GM12874 (cell line): Measurements from ENCODE around the gene EHBP1L1.

Experiments used
- CTCF ChIP-seq: IDR thresholded peaks from 2 replicates; pipeline ENCODE4 v1.5.1; 2011; ENCODE audit warnings: low read depth, mild to moderate bottlenecking, control low read depth, low read length, moderate library complexity; ENCODE audit not compliant: insufficient read depth

EHBP1L1 gene

GRCh38 chr11:65609229-65609628 lies 33.4 kb downstream of the EHBP1L1 start:
- no peak for TF ChIP-seq CTCF

DNA sequence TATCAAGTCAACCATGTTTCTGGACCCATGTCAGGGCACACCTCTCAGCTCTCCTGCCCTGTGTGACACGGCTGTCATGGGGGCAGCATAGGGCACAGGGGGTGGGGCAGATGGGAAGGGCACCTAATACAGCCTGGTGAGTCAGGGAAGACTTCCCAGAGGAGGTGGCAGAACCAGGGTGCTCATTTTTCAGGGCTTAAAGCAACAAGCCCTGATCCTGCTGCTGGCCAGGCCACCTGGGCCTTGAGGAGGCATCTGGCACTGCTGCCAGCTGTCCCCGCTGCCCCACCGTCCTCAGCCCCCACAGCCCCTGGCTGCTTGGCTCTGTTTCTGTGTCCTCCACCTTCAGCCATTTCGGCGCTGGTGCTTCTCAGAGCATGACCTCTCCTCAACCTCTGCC lies 33.8 kb downstream of the EHBP1L1 start:
- no peak for TF ChIP-seq CTCF

GRCh38 chr11:65610404-65610803 lies 34.6 kb downstream of the EHBP1L1 start:
- TF ChIP-seq CTCF = no peak

DNA sequence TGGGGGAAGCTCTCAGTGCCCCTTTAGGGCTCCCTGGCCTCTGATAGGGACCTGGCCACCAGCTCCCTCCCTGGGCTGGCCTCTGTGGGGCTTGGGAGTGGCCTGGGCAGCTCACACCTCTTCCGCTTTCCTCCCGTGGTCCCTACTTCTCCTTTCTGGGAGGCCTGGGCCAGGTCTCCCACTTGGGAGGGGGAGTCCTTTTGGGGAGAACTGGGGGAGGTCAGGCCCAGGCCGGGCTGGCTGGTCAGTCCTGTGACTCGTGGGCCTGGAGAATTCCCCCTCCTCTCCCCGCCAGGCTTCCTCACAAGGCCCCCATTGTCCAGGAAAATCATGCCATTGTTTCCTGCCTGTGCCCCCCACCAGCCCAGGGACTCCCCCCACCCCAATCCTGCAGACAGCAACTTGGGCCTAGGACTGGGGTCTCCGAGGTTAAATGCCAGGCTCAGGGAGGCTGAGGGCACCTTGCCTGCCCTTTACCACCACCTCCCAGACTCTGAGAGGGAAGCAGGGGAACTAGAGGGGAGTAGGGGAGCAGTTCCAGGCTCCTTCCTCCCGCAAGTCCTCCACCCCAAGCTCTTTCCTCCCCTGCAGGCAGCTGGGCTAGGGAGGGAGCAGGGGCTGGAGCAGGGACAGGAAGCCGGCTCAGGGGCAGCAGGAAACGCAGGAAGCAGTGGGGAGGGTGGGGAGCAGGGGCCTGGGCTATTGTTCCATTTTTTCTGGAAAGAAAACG lies 35.3 kb downstream of the EHBP1L1 start:
- TF ChIP-seq CTCF = no peak

GRCh38 chr11:65611758-65612603 lies 36.1 kb downstream of the EHBP1L1 start:
- TF ChIP-seq CTCF = no peak

DNA sequence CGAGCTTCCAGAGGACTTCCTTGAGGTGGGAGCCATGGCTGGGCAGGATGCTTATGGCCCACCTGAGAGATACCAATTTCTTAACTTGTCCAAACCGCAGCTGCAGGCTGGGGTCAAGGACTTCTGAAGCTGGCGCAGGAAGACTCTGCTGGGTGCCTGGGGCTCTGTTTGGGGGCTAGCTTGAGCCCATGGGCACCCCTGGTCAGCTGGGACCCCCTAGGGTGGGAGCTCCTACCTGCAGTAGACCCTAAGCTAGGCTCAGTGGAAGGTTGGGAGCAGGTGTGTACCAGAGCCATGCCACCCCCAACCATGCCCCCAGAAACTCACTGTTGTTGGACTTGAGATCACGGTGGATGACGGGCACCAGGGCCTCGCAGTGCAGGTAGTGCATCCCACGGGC lies 36.8 kb downstream of the EHBP1L1 start:
- TF ChIP-seq CTCF = no peak

DNA sequence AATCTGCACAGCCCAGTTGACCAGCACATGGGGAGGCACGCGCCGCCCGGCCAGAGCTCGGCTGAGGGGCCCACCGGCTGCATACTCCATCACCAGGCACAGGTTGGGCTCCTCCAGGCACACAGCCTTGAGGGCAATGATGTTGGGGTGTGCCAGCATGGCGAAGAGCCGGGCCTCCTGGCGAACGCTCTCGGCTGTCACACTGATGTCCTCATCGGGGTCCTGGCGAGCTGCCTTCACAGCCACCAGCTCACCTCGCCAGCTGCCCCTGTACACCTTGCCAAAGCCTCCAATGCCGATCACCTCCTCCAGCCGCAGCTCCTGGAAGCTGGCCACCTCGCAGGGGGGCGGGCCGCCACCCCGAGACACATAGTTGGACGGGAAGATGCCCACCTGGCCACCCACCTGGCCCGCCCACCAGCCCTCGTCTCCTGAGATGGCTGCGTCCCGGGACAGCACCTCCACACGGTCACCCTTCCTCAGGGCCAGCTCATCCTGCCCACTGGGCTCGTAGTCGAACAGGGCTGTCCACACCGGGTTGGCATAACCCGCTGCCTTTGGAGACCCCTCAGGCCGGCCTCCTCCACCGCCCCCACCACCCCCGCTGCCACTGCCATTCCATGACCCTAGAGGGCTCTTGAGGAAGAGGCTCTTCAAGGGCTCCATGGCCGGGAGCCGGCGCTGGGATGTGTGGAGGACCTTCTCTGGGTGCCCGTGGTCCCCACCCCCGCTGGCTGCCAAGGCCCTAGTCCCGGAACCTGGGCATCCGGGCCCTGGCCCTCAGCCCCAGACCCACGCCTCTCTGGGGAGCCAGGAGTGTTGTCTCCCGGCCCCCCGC lies 37.5 kb downstream of the EHBP1L1 start:
- no peak for TF ChIP-seq CTCF
